HG02798 (cell line): ENCODE results near the gene TRIM71.
"Not testable (repeated sequence)": the region's sequence is repeated elsewhere in the genome, so short reads cannot be mapped to it uniquely, and the experiment has no call there.

Experiments used
- ATAC-seq: cut with Tn5 transposase; IDR thresholded peaks from one replicate; pipeline ENCODE4 v1.9.1; 2021; ENCODE audit warnings: mild to moderate bottlenecking; ENCODE audit not compliant: unreplicated experiment, poor library complexity

Gene TRIM71

DNA sequence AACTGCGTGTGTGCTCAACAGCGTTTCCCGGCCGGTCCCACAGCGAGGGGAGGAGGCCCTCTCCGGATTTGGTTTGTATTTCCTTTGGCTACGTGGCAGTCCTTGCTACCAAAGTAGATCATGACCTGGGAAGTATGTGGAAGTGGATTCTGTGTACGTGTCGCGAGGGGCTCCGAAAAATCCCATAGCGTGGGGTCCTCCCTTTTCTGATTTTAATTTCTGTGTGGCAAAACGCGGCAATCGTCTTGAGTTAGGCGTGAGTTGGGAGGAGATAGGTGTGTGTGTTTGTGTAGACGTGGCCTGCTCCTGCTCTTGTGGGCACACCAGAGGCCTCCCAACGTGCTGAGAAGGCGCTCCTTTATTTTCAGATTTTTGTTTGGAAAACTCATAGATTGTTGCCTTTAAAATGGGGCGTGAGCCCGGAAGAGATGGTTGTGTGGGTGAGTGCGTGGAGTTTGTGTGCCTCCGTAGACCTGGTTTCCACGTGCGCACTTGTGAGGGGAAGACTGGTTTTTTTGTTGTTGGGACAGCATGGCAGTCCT is 1.2 kb downstream of the TRIM71 start:
- no peak for ATAC-seq

DNA sequence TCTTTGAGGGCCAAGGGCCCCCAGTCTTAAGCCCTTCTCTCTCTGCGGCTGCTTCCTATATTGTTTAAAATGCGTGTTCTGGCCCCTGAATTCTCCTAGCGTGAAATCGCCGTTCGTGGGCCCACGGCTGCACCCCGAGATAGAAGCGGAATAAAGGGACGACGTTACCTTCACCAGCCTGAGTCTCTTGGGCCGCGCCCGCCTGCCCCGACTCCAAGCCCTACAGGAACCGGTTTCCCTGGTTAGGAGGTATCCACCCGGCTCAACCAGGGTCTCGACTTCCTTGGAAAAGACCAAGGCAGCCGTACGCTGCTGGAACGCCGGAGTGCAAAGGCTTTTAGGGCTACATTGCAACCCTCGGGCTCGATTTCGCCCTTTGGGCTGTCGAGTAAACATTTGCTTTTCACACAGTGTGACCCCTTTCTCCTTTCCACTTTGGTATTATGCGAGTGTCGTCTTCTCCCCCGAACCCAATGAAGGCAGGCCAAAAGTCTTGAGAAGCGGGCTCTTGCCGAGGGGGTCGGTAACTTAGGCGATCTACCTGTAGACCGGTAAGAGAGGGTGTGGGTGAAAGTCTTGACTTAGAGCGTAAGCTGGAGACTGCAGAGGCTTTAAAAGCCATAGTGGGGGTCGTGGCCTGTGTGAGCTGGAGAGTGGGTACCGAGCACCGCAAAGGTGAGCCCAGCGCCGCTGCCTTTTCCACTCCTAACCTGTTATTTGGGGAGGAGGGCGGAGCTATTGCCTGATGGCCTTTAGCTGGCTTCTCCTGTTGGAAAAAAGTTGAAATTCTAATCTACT is 2.0 kb downstream of the TRIM71 start:
- ATAC-seq = no peak

- no peak for ATAC-seq
Measured at GRCh38 chr3:32820430-32820829, 2.6 kb downstream of the TRIM71 start.

DNA sequence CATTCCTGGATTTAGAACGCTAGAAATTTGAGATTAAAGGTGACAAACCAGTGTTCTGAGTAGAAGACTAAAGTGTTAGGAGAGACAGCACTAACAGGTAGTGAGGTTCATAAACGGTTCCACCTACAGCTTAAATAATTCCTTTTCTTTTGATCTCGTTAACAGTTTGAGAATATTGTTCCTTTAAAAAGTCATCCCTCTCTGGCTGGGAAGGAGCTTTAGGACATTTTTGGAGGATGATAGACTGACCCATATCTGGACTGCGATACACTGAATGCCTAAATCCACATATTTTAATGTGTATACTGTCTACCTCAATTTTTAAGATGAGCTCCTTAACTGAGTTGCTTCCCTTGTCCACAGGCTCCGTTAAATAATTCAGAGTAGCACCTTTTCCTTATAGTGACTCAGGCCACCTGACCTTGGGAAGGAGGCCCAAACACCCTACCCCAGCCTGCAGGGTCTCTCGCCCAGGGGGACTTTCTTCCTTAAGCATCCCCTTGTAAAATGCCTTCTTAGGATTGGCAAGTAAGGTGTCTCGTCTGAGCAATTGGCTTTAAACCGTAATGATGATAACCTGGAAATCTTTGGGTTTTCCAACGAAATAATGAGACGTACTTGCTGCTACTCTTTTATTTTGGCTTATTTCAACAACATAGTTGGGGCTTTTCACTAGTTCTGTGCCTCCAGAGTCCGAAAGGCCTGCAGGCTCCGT is 3.3 kb downstream of the TRIM71 start:
- no peak for ATAC-seq

DNA sequence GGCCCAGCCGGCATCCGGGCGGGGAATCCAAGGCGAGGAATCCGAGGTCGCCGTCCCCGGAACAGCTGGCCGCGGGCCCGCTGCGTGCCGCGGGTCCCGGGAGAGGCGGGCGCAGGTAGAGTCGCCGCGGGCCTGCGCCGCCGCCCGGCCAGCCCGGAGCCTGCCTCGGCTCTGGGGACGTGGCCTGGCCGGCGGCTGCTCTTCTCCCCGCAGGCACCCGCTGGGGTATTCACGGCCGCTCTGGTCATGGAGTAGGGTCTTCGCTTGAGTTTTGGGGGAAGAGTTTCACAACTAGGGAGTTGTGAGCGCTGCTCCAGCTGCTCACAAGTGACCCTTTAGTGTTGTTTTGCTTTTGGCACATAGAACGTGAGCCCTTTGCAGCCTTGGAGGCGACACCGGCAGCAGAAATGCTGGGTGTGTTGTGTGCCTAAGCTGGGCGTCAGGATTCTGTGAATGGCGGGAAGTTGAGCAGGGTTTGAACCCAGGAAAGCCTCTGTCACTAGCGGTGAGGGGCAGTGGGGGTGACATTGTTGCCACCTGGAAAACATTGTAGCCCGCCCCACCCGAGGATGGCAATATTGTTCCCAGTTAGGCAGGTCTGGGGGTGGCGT is 4.0 kb downstream of the TRIM71 start:
- ATAC-seq = no peak

DNA sequence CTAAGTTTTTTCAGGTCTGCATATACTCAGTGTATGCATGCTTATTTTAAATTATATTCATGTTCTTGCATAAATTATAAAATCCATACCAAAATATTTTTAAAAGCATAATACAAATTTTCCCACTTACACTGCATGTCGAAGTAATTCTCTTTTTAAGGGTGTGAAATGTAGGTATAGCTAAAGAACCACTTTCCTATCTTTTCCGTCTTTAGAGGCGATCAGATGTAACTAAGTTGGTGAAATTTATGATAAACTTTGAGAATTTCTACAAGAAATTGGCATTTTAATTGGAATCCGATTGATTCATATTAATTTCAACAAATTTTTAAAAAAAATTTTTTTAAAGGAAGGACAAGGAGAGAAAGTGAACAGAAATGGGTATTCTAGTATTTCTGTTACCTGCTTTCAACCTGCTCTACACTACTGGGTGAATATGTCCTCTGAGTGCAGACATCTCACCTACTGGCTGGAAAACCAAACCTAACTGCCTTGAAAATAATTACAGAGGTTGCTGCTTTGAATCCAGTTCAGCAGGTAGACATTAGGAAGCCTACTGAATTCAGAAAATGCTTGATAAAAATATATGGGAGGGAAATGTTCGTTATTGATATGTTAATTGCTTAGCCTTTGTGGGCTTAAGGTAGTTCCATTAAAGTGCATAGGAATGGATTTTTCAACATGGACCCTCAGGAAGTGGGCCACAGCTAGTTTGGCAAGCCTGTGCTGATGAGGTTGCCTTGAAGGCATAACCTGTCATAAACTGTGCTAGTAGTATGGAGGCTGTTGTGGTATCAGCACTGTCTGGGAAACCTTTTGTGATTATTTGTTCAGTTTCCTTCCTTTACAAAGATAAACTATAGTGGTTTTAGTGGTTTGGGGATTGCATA is 5.1 kb downstream of the TRIM71 start:
- no peak for ATAC-seq

- ATAC-seq = not testable (repeated sequence)
Measured at GRCh38 chr3:32823641-32824184, 5.9 kb downstream of the TRIM71 start.

DNA sequence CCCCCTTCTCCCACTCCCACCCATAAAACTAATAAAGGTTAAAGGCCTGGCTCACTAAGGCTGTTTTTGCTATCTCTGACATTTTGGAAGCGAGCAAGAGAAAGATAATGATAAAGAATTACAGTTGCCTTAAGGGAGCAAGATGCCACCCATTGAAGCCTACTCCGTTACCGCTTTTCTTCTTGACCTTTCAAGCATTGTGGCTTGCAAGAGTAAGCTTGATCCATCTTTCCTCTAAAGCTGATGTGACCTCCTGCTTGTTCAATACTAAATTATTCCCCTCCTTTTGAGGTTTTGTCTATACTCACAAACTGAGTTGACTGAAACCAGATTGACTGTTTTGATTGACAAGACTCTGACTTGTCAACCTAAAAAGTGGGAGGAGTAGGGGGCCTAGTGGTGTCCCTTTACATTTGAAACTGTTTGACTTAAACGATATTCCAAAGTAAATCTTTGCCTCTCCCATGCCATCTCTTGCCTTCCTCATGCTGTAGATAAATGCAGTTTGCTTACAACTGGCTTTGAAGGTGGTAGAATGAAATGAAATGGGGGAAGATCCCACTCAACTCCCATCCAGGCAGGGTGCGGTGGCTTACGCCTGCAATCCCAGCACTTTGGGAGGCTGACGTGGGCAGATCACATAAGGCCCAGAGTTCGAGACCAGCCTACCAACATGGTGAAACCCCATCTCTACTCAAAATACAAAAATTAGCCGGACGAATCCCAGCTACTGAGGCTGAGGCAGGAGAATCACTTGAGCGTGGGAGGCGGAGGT is 8.0 kb downstream of the TRIM71 start:
- ATAC-seq = no peak

DNA sequence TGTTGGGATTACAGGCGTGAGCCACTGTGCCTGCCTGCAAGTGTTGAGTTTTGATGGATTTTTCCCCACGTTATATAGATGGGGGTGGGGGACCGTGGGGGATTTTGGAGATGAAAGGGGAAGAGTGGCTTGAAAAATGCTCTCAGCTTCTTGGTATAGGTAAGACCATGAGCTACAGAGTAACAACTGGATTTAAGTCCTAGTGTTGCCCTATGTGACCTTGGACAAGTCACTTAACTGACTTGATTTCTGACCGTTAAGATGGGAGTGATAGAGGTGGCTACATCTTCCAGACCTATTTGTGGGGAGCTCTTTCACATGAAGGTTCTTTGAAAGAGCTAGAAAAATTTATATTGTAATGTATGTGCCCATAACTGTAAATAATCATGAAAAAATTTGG is 13.3 kb downstream of the TRIM71 start:
- no peak for ATAC-seq

- no peak for ATAC-seq
Measured at GRCh38 chr3:32831791-32832190, 14.0 kb downstream of the TRIM71 start.

DNA sequence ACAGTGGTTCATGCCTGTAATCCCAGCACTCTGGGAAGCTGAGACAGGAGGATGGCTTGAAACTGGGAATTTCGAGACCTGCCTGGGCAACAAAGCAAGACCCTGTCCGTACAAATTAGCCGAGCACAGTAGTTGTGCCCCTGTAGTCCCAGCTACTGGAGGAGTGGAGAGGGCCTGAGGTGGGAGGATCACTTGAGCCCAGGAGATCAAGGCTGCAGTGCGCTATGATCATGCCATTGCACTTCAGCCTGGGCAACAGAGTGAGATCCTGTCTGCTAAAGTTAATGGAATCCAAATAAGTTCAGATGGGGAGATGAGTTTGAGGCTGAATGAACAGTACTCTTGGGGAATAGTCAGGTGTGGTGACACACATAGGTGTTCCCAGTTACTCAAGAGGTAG is 14.4 kb downstream of the TRIM71 start:
- ATAC-seq = no peak

DNA sequence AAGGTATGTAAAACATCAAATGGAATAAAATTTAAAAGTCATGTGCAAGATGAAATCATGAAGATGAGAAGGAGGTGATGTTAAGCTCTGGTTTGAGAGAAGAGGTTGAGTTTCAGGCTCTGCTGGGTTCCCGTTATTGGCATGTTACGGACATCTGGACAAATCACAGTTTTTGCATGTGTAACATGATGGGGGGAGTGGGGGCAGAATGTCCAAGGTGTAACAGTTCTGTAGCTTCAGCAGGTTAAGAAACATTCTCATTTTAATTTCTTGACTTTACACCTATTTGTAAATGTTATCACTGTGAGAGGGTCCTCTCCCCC is 17.2 kb downstream of the TRIM71 start:
- ATAC-seq = no peak

GRCh38 chr3:32835961-32836360 is 18.2 kb downstream of the TRIM71 start:
- no peak for ATAC-seq

DNA sequence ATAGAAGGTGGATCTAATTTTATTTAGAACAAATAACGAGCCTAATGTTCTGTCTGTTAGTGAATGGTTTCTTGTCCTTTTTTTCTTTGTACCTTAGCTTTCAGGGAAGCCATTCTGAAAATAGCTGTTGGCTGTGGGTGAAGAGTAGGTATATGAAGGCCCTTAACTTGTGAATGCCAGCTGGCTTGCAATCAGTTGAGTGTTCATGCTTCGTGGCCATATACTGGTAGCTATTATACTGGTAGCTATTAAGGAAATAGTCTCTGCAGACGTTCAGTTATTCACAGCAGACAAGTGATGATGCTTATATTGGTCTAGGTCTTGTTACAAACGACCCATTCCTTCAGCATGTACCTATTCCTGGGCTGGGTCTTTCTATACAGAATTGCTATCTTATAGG is 18.8 kb downstream of the TRIM71 start:
- no peak for ATAC-seq

DNA sequence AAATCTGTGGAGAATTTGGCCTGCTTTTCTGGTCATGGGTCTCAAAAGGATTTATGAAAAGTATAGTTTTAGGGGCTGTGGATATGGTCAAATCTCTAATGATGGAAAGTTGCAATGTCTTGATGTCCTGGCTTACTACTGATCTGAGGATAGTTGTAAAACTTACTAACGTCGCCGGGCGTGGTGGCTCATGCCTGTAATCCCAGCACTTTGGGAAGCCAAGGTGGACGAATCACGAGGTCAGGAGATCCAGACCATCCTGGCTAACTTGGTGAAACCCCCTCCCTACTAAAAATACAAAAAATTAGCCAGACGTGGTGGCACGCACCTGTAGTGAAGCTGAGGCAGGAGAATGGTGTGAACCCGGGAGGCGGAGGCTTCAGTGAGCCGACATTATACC is 19.6 kb downstream of the TRIM71 start:
- no peak for ATAC-seq

GRCh38 chr3:32837789-32838188 is 20.0 kb downstream of the TRIM71 start:
- no peak for ATAC-seq

- no peak for ATAC-seq
Measured at GRCh38 chr3:32839714-32840085, 21.9 kb downstream of the TRIM71 start.

GRCh38 chr3:32840086-32840841 is 22.5 kb downstream of the TRIM71 start:
- ATAC-seq = no peak

- no peak for ATAC-seq
Measured at GRCh38 chr3:32841341-32841740, 23.5 kb downstream of the TRIM71 start.
